MCF 10A (cell line): ENCODE measurements around the gene BCL2L1. TPM values are rescaled to one million over a fixed set of nuclear protein-coding genes. Genes with fewer than 3 reads are reported as not detected.

Source experiments
- BruUV-seq: library from RNA; stranded (reverse); fragments of 400-500 nt; replicated peaks from 2 replicates; lab custom pipeline; 2021; lab: Mats Ljungman, UMichigan
- CTCF ChIA-PET: fragments of 300-600 bp; sonication (Branson Sonifier 250); formaldehyde crosslinking; extraction: SDS; loops from one replicate; lab custom pipeline; 2021; ENCODE audit warnings: antibody characterized with exemption, inconsistent platforms; lab: Yijun Ruan, JAX
- POLR2A ChIA-PET: fragments of 300-600, 350-650 bp; sonication (Branson Sonifier 250); formaldehyde crosslinking; extraction: SDS; loops from one replicate; lab custom pipeline; 2020; ENCODE audit warnings: antibody characterized with exemption, inconsistent platforms; lab: Yijun Ruan, JAX
- DNase-seq: peaks from one replicate; pipeline ENCODE4 v3.0.0-alpha.2; 2018; ENCODE audit not compliant: unreplicated experiment
- H3K27ac Mint-ChIP-seq: one replicate; pipeline ENCODE4 v1.8.0; 2022; ENCODE audit warnings: mild to moderate bottlenecking, low read depth, mixed read lengths; ENCODE audit not compliant: unreplicated experiment
- H3K27me3 Mint-ChIP-seq: one replicate; pipeline ENCODE4 v1.8.0; 2022; ENCODE audit warnings: mixed read lengths; ENCODE audit not compliant: insufficient read depth, unreplicated experiment
- H3K36me3 Mint-ChIP-seq: one replicate; pipeline ENCODE4 v1.8.0; 2022; ENCODE audit warnings: mild to moderate bottlenecking, moderate library complexity, mixed read lengths; ENCODE audit not compliant: insufficient read depth, unreplicated experiment
- H3K4me1 Mint-ChIP-seq: one replicate; pipeline ENCODE4 v1.8.0; 2022; ENCODE audit warnings: mixed read lengths; ENCODE audit not compliant: insufficient read depth, unreplicated experiment
- H3K4me3 Mint-ChIP-seq: one replicate; pipeline ENCODE4 v1.8.0; 2022; ENCODE audit warnings: mild to moderate bottlenecking, moderate library complexity, mixed read lengths; ENCODE audit not compliant: unreplicated experiment
- H3K9me3 Mint-ChIP-seq: one replicate; pipeline ENCODE4 v1.8.0; 2022; ENCODE audit warnings: mixed read lengths; ENCODE audit not compliant: unreplicated experiment
- intact Hi-C: fragments of 100-400 bp; cut with micrococcal nuclease; formaldehyde crosslinking; loops from 2 replicates; pipeline ENCODE4 v1.14.1; 2022
- total RNA-seq: library from RNA; stranded (reverse); gene quantifications from 2 replicates; pipeline ENCODE4 v1.2.3, GENCODE V29; 2022
- TF ChIP-seq, protein P1 (sequence below): fragments of 200-600 bp; IDR thresholded peaks from one replicate; pipeline ENCODE4 v1.8.0; 2022; ENCODE audit warnings: antibody characterized with exemption, mild to moderate bottlenecking; ENCODE audit not compliant: unreplicated experiment

Gene BCL2L1
- total RNA-seq, 1 experiment from 2014 or later: 156 TPM

DNA sequence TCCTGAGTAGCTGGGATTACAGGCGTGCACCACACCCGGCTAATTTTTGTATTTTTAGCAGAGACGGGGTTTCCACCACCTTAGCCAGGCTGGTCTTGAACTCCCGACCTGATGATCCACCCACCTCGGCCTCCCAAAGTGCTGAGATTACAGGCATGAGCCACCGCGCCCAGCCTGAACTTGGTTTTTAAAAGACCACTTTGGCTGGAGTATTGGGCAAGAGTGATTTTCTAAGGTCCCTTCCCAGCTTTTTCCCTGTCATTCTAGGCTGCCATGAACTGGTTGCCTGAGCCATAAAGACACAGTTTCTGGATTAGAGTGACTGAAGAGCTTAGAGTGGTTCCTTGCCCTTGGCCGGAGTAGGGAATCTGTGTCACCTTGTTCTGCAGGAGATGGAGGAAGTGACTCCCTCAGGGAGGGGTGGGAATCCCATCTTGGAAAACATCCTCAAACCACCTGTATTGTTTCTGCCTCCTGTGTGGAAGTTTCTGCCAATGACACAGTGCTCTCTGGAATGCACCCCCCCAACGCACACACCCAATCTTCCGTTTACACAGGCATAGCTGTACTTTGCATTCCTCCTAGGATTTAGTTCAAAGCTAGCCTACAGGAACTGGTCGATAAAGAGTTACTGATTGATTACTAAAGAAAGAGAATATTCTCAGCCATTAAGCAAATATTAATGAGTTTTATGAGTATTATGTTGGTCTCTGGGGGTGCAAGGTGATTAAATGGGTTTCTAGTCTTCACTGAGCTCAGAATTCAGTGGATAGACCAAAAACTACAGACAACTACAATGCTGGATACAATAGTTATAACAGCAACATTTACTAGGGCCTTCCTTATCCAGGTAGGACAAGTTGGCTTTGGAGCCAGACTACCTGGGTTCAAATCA lies 18.2 kb downstream of the BCL2L1 start:
- ChIA-PET POLR2A (interaction anchor here (0.6 to 11.4 kb wide), 19 partner anchors 10 to 132 kb away, joined by 3 to 491 read pairs (median 5); partner anchors contain the start of genes BCL2L1, ID1 and TPX2), CTCF (interaction anchor here (0.5 to 21.5 kb wide), 10 partner anchors 9 to 147 kb away, joined by 3 to 429 read pairs (median 4); partner anchors contain the start of gene BCL2L1)
- DNase-seq: peak; percentile 84
- H3K4me3 Mint-ChIP-seq: peak overlapping the region; percentile 7
- intact Hi-C loops: no loop called here
- no peaks in the 10 kb centered on the region for H3K27me3 Mint-ChIP-seq
- peaks cover 58% of the 10 kb centered on the region for H3K4me1 Mint-ChIP-seq
- TF ChIP-seq, protein P1, sequence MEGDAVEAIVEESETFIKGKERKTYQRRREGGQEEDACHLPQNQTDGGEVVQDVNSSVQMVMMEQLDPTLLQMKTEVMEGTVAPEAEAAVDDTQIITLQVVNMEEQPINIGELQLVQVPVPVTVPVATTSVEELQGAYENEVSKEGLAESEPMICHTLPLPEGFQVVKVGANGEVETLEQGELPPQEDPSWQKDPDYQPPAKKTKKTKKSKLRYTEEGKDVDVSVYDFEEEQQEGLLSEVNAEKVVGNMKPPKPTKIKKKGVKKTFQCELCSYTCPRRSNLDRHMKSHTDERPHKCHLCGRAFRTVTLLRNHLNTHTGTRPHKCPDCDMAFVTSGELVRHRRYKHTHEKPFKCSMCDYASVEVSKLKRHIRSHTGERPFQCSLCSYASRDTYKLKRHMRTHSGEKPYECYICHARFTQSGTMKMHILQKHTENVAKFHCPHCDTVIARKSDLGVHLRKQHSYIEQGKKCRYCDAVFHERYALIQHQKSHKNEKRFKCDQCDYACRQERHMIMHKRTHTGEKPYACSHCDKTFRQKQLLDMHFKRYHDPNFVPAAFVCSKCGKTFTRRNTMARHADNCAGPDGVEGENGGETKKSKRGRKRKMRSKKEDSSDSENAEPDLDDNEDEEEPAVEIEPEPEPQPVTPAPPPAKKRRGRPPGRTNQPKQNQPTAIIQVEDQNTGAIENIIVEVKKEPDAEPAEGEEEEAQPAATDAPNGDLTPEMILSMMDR: no peak
- peak overlapping the region; percentile 92 for H3K27ac Mint-ChIP-seq
- no peaks in the 10 kb centered on the region for H3K9me3 Mint-ChIP-seq
- TSS peak; percentile 18 for BruUV-seq
- peaks cover 66% of the 10 kb centered on the region for H3K36me3 Mint-ChIP-seq

DNA sequence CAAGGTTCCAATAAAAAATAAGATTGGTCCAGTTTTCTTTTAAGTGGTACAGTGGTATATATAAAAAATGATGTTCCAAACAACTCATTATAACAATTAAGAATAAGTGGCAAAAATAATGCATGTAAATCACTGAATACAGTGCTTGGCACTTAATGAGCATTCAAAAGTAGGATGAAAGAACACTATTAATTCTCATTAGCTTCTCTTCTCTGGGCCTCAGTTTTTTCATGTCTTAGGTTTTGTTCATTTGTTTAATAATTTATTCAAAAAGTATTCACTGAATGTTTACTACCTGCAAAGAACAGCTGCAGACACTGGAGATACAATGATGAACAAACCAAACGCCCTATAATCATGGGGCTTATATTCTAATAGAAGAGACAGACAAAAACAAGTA lies 21.1 kb downstream of the BCL2L1 start:
- Mint-ChIP-seq H3K36me3 (peaks cover 45% of the 10 kb centered on the region), H3K4me1 (peaks cover 55% of the 10 kb centered on the region), H3K27me3 (no peaks in the 10 kb centered on the region), H3K4me3 (no peak overlapping the region), H3K27ac (peak overlapping the region; percentile 97), H3K9me3 (no peaks in the 10 kb centered on the region)
- ChIA-PET POLR2A (interaction anchor here (1.0 to 13.9 kb wide), 7 partner anchors 10 to 39 kb away, joined by 4 to 238 read pairs (median 31); partner anchors contain the start of genes BCL2L1 and TPX2), CTCF (interaction anchor here (0.6 to 21.5 kb wide), 9 partner anchors 9 to 165 kb away, joined by 3 to 429 read pairs (median 4); partner anchors contain the start of gene BCL2L1)
- no TSS peak for BruUV-seq
- TF ChIP-seq, protein P1: no peak
- no peak for DNase-seq
- intact Hi-C loops: no loop called here

DNA sequence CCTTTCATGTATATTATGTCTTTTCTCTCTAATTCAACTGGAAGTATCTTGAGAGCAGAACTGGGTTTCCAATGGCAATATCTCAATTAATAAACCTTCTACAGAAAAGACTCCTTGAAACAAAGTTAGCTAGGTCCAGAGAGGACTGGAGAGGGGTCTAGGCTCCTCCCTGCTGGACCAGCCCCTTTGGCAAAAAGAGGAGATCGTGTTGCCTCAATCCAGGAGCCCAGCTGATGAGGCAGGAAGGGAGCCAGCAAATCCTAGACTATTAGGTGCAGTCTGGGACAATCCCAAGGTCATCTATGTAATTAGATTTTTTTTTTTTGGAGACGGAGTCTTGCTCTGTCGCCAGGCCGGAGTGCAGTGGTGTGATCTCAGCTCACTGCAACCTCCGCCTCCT lies 21.9 kb downstream of the BCL2L1 start:
- Mint-ChIP-seq H3K4me1 (peaks cover 55% of the 10 kb centered on the region), H3K9me3 (no peaks in the 10 kb centered on the region), H3K4me3 (no peak overlapping the region), H3K27me3 (no peaks in the 10 kb centered on the region), H3K27ac (peak overlapping the region; percentile 97), H3K36me3 (peaks cover 45% of the 10 kb centered on the region)
- TF ChIP-seq, protein P1: no peak
- BruUV-seq: no TSS peak
- CTCF ChIA-PET: interaction anchor here (0.6 to 21.5 kb wide), 13 partner anchors 9 to 164 kb away, joined by 3 to 429 read pairs (median 4); partner anchors contain the start of genes BCL2L1 and ID1
- DNase-seq: no peak
- POLR2A ChIA-PET: interaction anchor here (1.0 to 13.9 kb wide), 9 partner anchors 11 to 39 kb away, joined by 4 to 238 read pairs (median 26); partner anchors contain the start of genes BCL2L1 and TPX2
- intact Hi-C loops: no loop called here
